Uterus (tissue), 4 donors: ENCODE measurements around the gene CEP83. TPM values are rescaled to one million over a fixed set of nuclear protein-coding genes. Genes with fewer than 3 reads are reported as not detected.
"Not testable (repeated sequence)": the region's sequence is repeated elsewhere in the genome, so short reads cannot be mapped to it uniquely, and the experiment has no call there.

Source experiments
- DNase-seq, 2 donors: peaks; one replicate each; pipeline ENCODE4 v3.0.0-alpha.2; 2019 to 2020
- H3K27ac ChIP-seq, 2 donors: fragments of 200-600 bp; sonication (generic); 1 replicate in 1 of 2; 2 replicates in 1 of 2; pipeline ENCODE4 v1.5.1; 2016 to 2018
- H3K27me3 ChIP-seq, 2 donors: fragments of 200-600 bp; sonication (generic); one replicate each; pipeline ENCODE4 v1.5.1; 2018 to 2019; ENCODE audit warnings: control low read depth in 1 of 2
- H3K36me3 ChIP-seq, 2 donors: fragments of 200-600 bp; sonication (generic); one replicate each; pipeline ENCODE4 v1.5.1; 2019; ENCODE audit warnings: control low read depth in 1 of 2
- H3K4me1 ChIP-seq, 2 donors: fragments of 200-600 bp; sonication (generic); one replicate each; pipeline ENCODE4 v1.5.1; 2018 to 2019; ENCODE audit warnings: control low read depth in 1 of 2
- H3K4me3 ChIP-seq, 2 donors: fragments of 200-600 bp; sonication (generic); 1 replicate in 1 of 2; 2 replicates in 1 of 2; pipeline ENCODE4 v1.5.1; 2018 to 2019; ENCODE audit warnings: mild to moderate bottlenecking in 1 of 2
- H3K9me3 ChIP-seq, 2 donors: fragments of 200-600 bp; sonication (generic); one replicate each; pipeline ENCODE4 v1.5.1; 2019; ENCODE audit warnings: control low read depth in 1 of 2
- CTCF ChIP-seq, 4 experiments: fragments of 200-600 bp in 2 of 4; fragments of 450-650 bp in 2 of 4; sonication (generic) in 2 of 4; IDR thresholded peaks; one replicate each; pipeline ENCODE4 v1.5.1; 2016 to 2019; ENCODE audit warnings: antibody characterized with exemption in 4 of 4, mild to moderate bottlenecking in 2 of 4, moderate library complexity in 1 of 4
- POLR2A ChIP-seq, 2 donors: fragments of 450-650 bp; IDR thresholded peaks; one replicate each; pipeline ENCODE4 v1.6.1; 2016; ENCODE audit warnings: antibody characterized with exemption in 2 of 2, mild to moderate bottlenecking in 1 of 2, moderate library complexity in 1 of 2
- intact Hi-C: fragments of 100-400 bp; cut with DNase I; formaldehyde crosslinking; loops from one replicate; pipeline ENCODE4 v1.15.1; 2023; ENCODE audit warnings: low total_unique reads
- total RNA-seq, 4 donors: library from RNA; depleted of rRNA in 3 of 4; stranded (reverse); fragments of >200 nt in 3 of 4; gene quantifications; one replicate each; pipeline versions ENCODE4 v1.1.0 to v1.2.4, GENCODE V29; 2014 to 2023
- donor health status: DM: yes; HTN: yes; CAD: no.

The CEP83 gene
- total RNA-seq, 4 donors from 2014 or later: 14.7 to 40.7 (median 33.2) TPM

- TF ChIP-seq POLR2A (IDR thresholded peaks at IDR 0.05) (no peak), CTCF (IDR thresholded peaks at IDR 0.05) (no peak)
- Histone ChIP-seq H3K4me3 (no peak overlapping the region), H3K27ac (no peak overlapping the region), H3K36me3 (no peaks in the 10 kb centered on the region), H3K27me3 (no peaks in the 10 kb centered on the region), H3K4me1 (no peaks in the 10 kb centered on the region), H3K9me3 (no peaks in the 10 kb centered on the region)
- no peak for DNase-seq
- intact Hi-C loops: no loop called here
These were observed 132.9 kb downstream of the CEP83 start for GRCh38 chr12:94326727-94327126.

GRCh38 chr12:94326234-94326633, 133.4 kb downstream of the CEP83 start:
- intact Hi-C loops: no loop called here
- Histone ChIP-seq H3K27me3 (no peaks in the 10 kb centered on the region), H3K9me3 (no peaks in the 10 kb centered on the region), H3K4me1 (no peaks in the 10 kb centered on the region), H3K36me3 (no peaks in the 10 kb centered on the region), H3K4me3 (no peak overlapping the region), H3K27ac (no peak overlapping the region)
- no peak for DNase-seq
- TF ChIP-seq POLR2A (IDR thresholded peaks at IDR 0.05) (no peak), CTCF (IDR thresholded peaks at IDR 0.05) (no peak)

- H3K36me3 ChIP-seq: no peaks in the 10 kb centered on the region
- H3K27me3 ChIP-seq: no peaks in the 10 kb centered on the region
- no peak overlapping the region for H3K4me3 ChIP-seq
- no peaks in the 10 kb centered on the region for H3K4me1 ChIP-seq
- DNase-seq: no peak
- TF ChIP-seq POLR2A (IDR thresholded peaks at IDR 0.05) (no peak), CTCF (IDR thresholded peaks at IDR 0.05) (no peak)
- H3K27ac ChIP-seq: no peak overlapping the region
- intact Hi-C loops: no loop called here
- H3K9me3 ChIP-seq: peaks cover 0 to 6% of the 10 kb centered on the region in 2 donors
These were observed 137.3 kb downstream of the CEP83 start for GRCh38 chr12:94322346-94322745.

- Histone ChIP-seq H3K4me3 (no peak overlapping the region), H3K27me3 (no peaks in the 10 kb centered on the region), H3K27ac (no peak overlapping the region), H3K4me1 (no peaks in the 10 kb centered on the region), H3K36me3 (no peaks in the 10 kb centered on the region), H3K9me3 (peaks cover 0 to 6% of the 10 kb centered on the region in 2 donors)
- intact Hi-C loops: no loop called here
- TF ChIP-seq POLR2A (IDR thresholded peaks at IDR 0.05) (no peak), CTCF (IDR thresholded peaks at IDR 0.05) (no peak)
- DNase-seq: no peak
These were observed 139.6 kb downstream of the CEP83 start for GRCh38 chr12:94320109-94320508.

GRCh38 chr12:94318181-94318580, 141.5 kb downstream of the CEP83 start:
- H3K36me3 ChIP-seq: no peaks in the 10 kb centered on the region
- no peaks in the 10 kb centered on the region for H3K4me1 ChIP-seq
- DNase-seq: no peak
- H3K9me3 ChIP-seq: peaks cover 0 to 6% of the 10 kb centered on the region in 2 donors
- no peaks in the 10 kb centered on the region for H3K27me3 ChIP-seq
- intact Hi-C loops: no loop called here
- TF ChIP-seq CTCF (IDR thresholded peaks at IDR 0.05) (no peak), POLR2A (IDR thresholded peaks at IDR 0.05) (no peak)
- H3K27ac ChIP-seq: no peak overlapping the region
- H3K4me3 ChIP-seq: no peak overlapping the region

GRCh38 chr12:94316600-94316999, 143.1 kb downstream of the CEP83 start:
- H3K9me3 ChIP-seq, H3K36me3 ChIP-seq, H3K4me1 ChIP-seq, DNase-seq, H3K4me3 ChIP-seq, H3K27me3 ChIP-seq, intact Hi-C loops, H3K27ac ChIP-seq: not testable (repeated sequence)
